GM23338 (cell line): ENCODE data around the gene PSMD12. TPM values are rescaled to one million over a fixed set of nuclear protein-coding genes. Genes with fewer than 3 reads are reported as not detected.

Experiments
- ATAC-seq: fragments of 200-7000 bp; cut with Tn5 transposase; 3 replicates; pipeline ENCODE4 v1.9.1; 2020
- DNase-seq: peaks from one replicate; pipeline ENCODE4 v3.0.0-alpha.2; 2015; ENCODE audit warnings: low spot score
- H2AFZ ChIP-seq: fragments of 200-600 bp; sonication (generic); 2 replicates; pipeline ENCODE4 v1.8.0; 2016; ENCODE audit warnings: antibody characterized with exemption, mild to moderate bottlenecking, moderate library complexity
- H3F3A ChIP-seq: fragments of 200-600 bp; sonication (generic); replicated peaks from 2 replicates; pipeline ENCODE4 v1.8.0; 2017; ENCODE audit warnings: antibody characterized with exemption, mixed run types, low read depth
- H3K27ac ChIP-seq: fragments of 200-600 bp; sonication (generic); 2 replicates; pipeline ENCODE4 v1.6.1; 2016; ENCODE audit warnings: low read depth
- H3K27me3 ChIP-seq: fragments of 200-600 bp; sonication (generic); 2 replicates; pipeline ENCODE4 v1.8.0; 2016; ENCODE audit warnings: mild to moderate bottlenecking, mixed run types, moderate library complexity; ENCODE audit not compliant: insufficient read depth
- H3K36me3 ChIP-seq: fragments of 200-600 bp; sonication (generic); 2 replicates; pipeline ENCODE4 v1.8.0; 2016; ENCODE audit warnings: mild to moderate bottlenecking; ENCODE audit not compliant: insufficient read depth
- H3K4me1 ChIP-seq: fragments of 200-600 bp; sonication (generic); 2 replicates; pipeline ENCODE4 v1.8.0; 2016; ENCODE audit warnings: mild to moderate bottlenecking, moderate library complexity; ENCODE audit not compliant: insufficient read depth
- H3K4me2 ChIP-seq: fragments of 200-600 bp; sonication (generic); 2 replicates; pipeline ENCODE4 v1.7.1; 2017; ENCODE audit warnings: mixed run types
- H3K4me3 ChIP-seq: fragments of 200-600 bp; sonication (generic); 2 replicates; pipeline ENCODE4 v1.6.1; 2016; ENCODE audit warnings: mixed run types
- H3K79me2 ChIP-seq: fragments of 200-600 bp; sonication (generic); replicated peaks from 2 replicates; pipeline ENCODE4 v1.8.0; 2017; ENCODE audit warnings: mild to moderate bottlenecking; ENCODE audit not compliant: insufficient read depth
- H3K9me2 ChIP-seq: fragments of 200-600 bp; sonication (generic); 2 replicates; pipeline ENCODE4 v1.8.0; 2017; ENCODE audit not compliant: insufficient read depth
- H4K20me1 ChIP-seq: fragments of 200-600 bp; sonication (generic); replicated peaks from 2 replicates; pipeline ENCODE4 v1.8.0; 2017; ENCODE audit warnings: mild to moderate bottlenecking; ENCODE audit not compliant: insufficient read depth
- H3K27ac Mint-ChIP-seq: 2 replicates; pipeline ENCODE4 v1.8.0; 2020; ENCODE audit warnings: inconsistent platforms, mild to moderate bottlenecking, moderate library complexity, mixed read lengths
- H3K27me3 Mint-ChIP-seq: 3 replicates; pipeline ENCODE4 v1.8.0; 2022; ENCODE audit warnings: low read depth, mild to moderate bottlenecking, moderate library complexity, mixed read lengths, inconsistent platforms; ENCODE audit not compliant: insufficient read depth, poor library complexity
- H3K36me3 Mint-ChIP-seq: 3 replicates; pipeline ENCODE4 v1.8.0; 2021; ENCODE audit warnings: low read depth, mild to moderate bottlenecking, inconsistent platforms, moderate library complexity, mixed read lengths
- H3K4me1 Mint-ChIP-seq: 3 replicates; pipeline ENCODE4 v1.8.0; 2020; ENCODE audit warnings: mild to moderate bottlenecking, inconsistent platforms, mixed read lengths
- H3K4me3 Mint-ChIP-seq: 3 replicates; pipeline ENCODE4 v1.8.0; 2021; ENCODE audit warnings: moderate library complexity, mild to moderate bottlenecking, inconsistent platforms, mixed read lengths
- H3K9me3 Mint-ChIP-seq: 3 replicates; pipeline ENCODE4 v1.8.0; 2020; ENCODE audit warnings: moderate library complexity, mild to moderate bottlenecking, inconsistent platforms, mixed read lengths
- CREB1 ChIP-seq: fragments of 250-450 bp; sonication (Bioruptor Pico); IDR thresholded peaks from 2 replicates; pipeline ENCODE4 v1.5.0; 2020; ENCODE audit warnings: low read depth, mild to moderate bottlenecking, moderate library complexity
- CTCF ChIP-seq, 2 experiments: fragments of 200-600 bp in 1 of 2; sonication (generic) in 1 of 2; conservative IDR thresholded peaks; 2 replicates each; pipeline versions ENCODE4 v1.5.1 to v1.6.1; 2016 to 2017; ENCODE audit warnings: antibody characterized with exemption in 2 of 2, low read depth in 2 of 2, mild to moderate bottlenecking in 2 of 2, moderate library complexity in 1 of 2
- ETS1 ChIP-seq: IDR thresholded peaks from 2 replicates; pipeline ENCODE4 v1.6.1; 2016; ENCODE audit warnings: antibody characterized with exemption
- EZH2phosphoT487 ChIP-seq: fragments of 200-600 bp; sonication (generic); IDR thresholded peaks from one replicate; pipeline ENCODE4 v1.8.1; 2018; ENCODE audit warnings: antibody characterized with exemption; ENCODE audit not compliant: unreplicated experiment
- JUNB ChIP-seq: IDR thresholded peaks from one replicate; pipeline ENCODE4 v1.6.1; 2016; ENCODE audit warnings: antibody characterized with exemption; ENCODE audit not compliant: unreplicated experiment
- NANOG ChIP-seq: IDR thresholded peaks from 2 replicates; pipeline ENCODE4 v1.6.1; 2016; ENCODE audit warnings: antibody characterized with exemption, borderline replicate concordance
- REST ChIP-seq: IDR thresholded peaks from one replicate; pipeline ENCODE4 v1.6.1; 2018; ENCODE audit warnings: antibody characterized with exemption; ENCODE audit not compliant: unreplicated experiment
- STAT1 ChIP-seq: IDR thresholded peaks from one replicate; pipeline ENCODE4 v1.6.1; 2016; ENCODE audit warnings: antibody characterized with exemption; ENCODE audit not compliant: unreplicated experiment
- ZNF114 ChIP-seq: fragments of 250-450 bp; sonication (Bioruptor Pico); IDR thresholded peaks from 2 replicates; pipeline ENCODE4 v1.5.0; 2020; ENCODE audit warnings: mild to moderate bottlenecking, moderate library complexity
- polyA plus RNA-seq: library from polyadenylated mRNA; unstranded; fragments of >200 nt; fragmentation: Nextera tagmentation; extraction: Ambion mirVana; gene quantifications from 2 replicates; pipeline ENCODE4 v1.2.1, GENCODE V29; 2016
- total RNA-seq: library from RNA; depleted of rRNA; stranded (reverse); fragments of >200 nt; shearing (Covaris generic); gene quantifications from 2 replicates; pipeline ENCODE4 v1.2.3, GENCODE V29; 2014
- TF ChIP-seq, protein P1 (sequence below): fragments of 250-450 bp; sonication (Bioruptor Pico); IDR thresholded peaks from 2 replicates; pipeline ENCODE4 v1.5.0; 2020; ENCODE audit warnings: mild to moderate bottlenecking, moderate library complexity

Gene PSMD12
- total and polyA plus RNA-seq, 2 experiments from 2014 or later: 73.7 to 146 TPM

GRCh38 chr17:67369676-67370075, 3.3 kb upstream of the PSMD12 start (continued):
- TF ChIP-seq, protein P1, sequence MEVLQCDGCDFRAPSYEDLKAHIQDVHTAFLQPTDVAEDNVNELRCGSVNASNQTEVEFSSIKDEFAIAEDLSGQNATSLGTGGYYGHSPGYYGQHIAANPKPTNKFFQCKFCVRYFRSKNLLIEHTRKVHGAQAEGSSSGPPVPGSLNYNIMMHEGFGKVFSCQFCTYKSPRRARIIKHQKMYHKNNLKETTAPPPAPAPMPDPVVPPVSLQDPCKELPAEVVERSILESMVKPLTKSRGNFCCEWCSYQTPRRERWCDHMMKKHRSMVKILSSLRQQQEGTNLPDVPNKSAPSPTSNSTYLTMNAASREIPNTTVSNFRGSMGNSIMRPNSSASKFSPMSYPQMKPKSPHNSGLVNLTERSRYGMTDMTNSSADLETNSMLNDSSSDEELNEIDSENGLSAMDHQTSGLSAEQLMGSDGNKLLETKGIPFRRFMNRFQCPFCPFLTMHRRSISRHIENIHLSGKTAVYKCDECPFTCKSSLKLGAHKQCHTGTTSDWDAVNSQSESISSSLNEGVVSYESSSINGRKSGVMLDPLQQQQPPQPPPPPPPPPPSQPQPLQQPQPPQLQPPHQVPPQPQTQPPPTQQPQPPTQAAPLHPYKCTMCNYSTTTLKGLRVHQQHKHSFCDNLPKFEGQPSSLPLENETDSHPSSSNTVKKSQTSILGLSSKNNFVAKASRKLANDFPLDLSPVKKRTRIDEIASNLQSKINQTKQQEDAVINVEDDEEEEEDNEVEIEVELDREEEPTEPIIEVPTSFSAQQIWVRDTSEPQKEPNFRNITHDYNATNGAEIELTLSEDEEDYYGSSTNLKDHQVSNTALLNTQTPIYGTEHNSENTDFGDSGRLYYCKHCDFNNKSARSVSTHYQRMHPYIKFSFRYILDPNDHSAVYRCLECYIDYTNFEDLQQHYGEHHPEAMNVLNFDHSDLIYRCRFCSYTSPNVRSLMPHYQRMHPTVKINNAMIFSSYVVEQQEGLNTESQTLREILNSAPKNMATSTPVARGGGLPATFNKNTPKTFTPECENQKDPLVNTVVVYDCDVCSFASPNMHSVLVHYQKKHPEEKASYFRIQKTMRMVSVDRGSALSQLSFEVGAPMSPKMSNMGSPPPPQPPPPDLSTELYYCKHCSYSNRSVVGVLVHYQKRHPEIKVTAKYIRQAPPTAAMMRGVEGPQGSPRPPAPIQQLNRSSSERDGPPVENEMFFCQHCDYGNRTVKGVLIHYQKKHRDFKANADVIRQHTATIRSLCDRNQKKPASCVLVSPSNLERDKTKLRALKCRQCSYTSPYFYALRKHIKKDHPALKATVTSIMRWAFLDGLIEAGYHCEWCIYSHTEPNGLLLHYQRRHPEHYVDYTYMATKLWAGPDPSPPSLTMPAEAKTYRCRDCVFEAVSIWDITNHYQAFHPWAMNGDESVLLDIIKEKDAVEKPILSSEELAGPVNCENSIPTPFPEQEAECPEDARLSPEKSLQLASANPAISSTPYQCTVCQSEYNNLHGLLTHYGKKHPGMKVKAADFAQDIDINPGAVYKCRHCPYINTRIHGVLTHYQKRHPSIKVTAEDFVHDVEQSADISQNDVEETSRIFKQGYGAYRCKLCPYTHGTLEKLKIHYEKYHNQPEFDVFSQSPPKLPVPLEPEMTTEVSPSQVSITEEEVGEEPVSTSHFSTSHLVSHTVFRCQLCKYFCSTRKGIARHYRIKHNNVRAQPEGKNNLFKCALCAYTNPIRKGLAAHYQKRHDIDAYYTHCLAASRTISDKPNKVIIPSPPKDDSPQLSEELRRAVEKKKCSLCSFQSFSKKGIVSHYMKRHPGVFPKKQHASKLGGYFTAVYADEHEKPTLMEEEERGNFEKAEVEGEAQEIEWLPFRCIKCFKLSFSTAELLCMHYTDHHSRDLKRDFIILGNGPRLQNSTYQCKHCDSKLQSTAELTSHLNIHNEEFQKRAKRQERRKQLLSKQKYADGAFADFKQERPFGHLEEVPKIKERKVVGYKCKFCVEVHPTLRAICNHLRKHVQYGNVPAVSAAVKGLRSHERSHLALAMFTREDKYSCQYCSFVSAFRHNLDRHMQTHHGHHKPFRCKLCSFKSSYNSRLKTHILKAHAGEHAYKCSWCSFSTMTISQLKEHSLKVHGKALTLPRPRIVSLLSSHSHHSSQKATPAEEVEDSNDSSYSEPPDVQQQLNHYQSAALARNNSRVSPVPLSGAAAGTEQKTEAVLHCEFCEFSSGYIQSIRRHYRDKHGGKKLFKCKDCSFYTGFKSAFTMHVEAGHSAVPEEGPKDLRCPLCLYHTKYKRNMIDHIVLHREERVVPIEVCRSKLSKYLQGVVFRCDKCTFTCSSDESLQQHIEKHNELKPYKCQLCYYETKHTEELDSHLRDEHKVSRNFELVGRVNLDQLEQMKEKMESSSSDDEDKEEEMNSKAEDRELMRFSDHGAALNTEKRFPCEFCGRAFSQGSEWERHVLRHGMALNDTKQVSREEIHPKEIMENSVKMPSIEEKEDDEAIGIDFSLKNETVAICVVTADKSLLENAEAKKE (CRISPR knock-in tag): no peak

- H3F3A ChIP-seq: peaks cover 4% of the 10 kb centered on the region
- TF ChIP-seq NANOG (no peak), JUNB (no peak), CREB1 (CRISPR knock-in tag) (no peak), ETS1 (no peak), ZNF114 (CRISPR knock-in tag) (no peak), REST (no peak), CTCF (conservative IDR thresholded peaks at IDR 0.05; ENCODE audit: low read depth in 2 of 2) (no peak), STAT1 (no peak), EZH2phosphoT487 (no peak)
These were observed 612 bp downstream of the PSMD12 start for GRCh38 chr17:67365738-67366192.

More at GRCh38 chr17:67365738-67366192, 612 bp downstream of the PSMD12 start:
- H3K4me3 ChIP-seq: peak overlapping the region; percentile 100
- peaks cover 34% of the 10 kb centered on the region for H4K20me1 ChIP-seq
- DNase-seq: no peak
- H3K36me3 ChIP-seq: no peaks in the 10 kb centered on the region
- H3K79me2 ChIP-seq: peaks cover 55% of the 10 kb centered on the region
- Mint-ChIP-seq H3K27me3 (peaks cover 8% of the 10 kb centered on the region), H3K27ac (peak overlapping the region; percentile 96), H3K4me3 (peak overlapping the region; percentile 98), H3K9me3 (no peaks in the 10 kb centered on the region), H3K4me1 (peaks cover 8% of the 10 kb centered on the region), H3K36me3 (peaks cover 30% of the 10 kb centered on the region)
- H3K4me2 ChIP-seq: peak overlapping the region; percentile 100
- H3K4me1 ChIP-seq: peaks cover 12% of the 10 kb centered on the region
- ATAC-seq: no peak; the same call in 1 of the 3 replicates
- H3K27ac ChIP-seq: peak overlapping the region; percentile 90
- H3K9me2 ChIP-seq: no peaks in the 10 kb centered on the region
- peak overlapping the region; percentile 77 for H2AFZ ChIP-seq
- H3K27me3 ChIP-seq: no peaks in the 10 kb centered on the region
